Subcutaneous adipose tissue (tissue), 4 donors: Measurements from ENCODE around the gene PARD3. TPM values are rescaled to one million over a fixed set of nuclear protein-coding genes. Genes with fewer than 3 reads are reported as not detected.

Source experiments
- CTCF ChIP-seq: fragments of 450-650 bp; IDR thresholded peaks from one replicate; pipeline ENCODE4 v1.5.1; 2016; ENCODE audit warnings: low read depth, mild to moderate bottlenecking, control low read depth, antibody characterized with exemption, moderate library complexity
- total RNA-seq, 4 donors: library from RNA; depleted of rRNA; stranded (reverse); fragments of >200 nt; gene quantifications; one replicate each; pipeline ENCODE4 v1.1.0, GENCODE V29; 2016

Gene PARD3
- total RNA-seq, 4 donors from 2014 or later: 39.4 to 70.3 (median 45.0) TPM

GRCh38 chr10:34666008-34666704 is 148.9 kb downstream of the PARD3 start:
- TF ChIP-seq CTCF: no peak

GRCh38 chr10:34664706-34665105 is 150.4 kb downstream of the PARD3 start:
- TF ChIP-seq CTCF: no peak

- no peak for TF ChIP-seq CTCF
Observed at GRCh38 chr10:34661580-34661979, 153.5 kb downstream of the PARD3 start.

- TF ChIP-seq CTCF: no peak
Observed at GRCh38 chr10:34658934-34659333, 156.2 kb downstream of the PARD3 start.

- no peak for TF ChIP-seq CTCF
Observed at GRCh38 chr10:34656661-34657060, 158.4 kb downstream of the PARD3 start.

- TF ChIP-seq CTCF: no peak
Observed at GRCh38 chr10:34655286-34656170, 159.6 kb downstream of the PARD3 start.

- TF ChIP-seq CTCF: no peak
Observed at GRCh38 chr10:34654211-34654610, 160.9 kb downstream of the PARD3 start.
